ENCODE measurements around the gene ERBB2. TPM values are rescaled to one million over a fixed set of nuclear protein-coding genes. Genes with fewer than 3 reads are reported as not detected.

The ERBB2 gene
- 3.3 and 4.5 TPM in 2 replicates for total RNA-seq

GRCh38 chr17:39699818-39700147, at the start of gene ERBB2:
Gene ERBB2, plus strand, starts transcription at chr17:39700064. Its CDS starts 175 bp downstream, at chr17:39700239.
- intact Hi-C loops (cut with micrococcal nuclease): no loop called here

GRCh38 chr17:39650121-39650579, 49.7 kb upstream of the ERBB2 start:
- intact Hi-C loops (cut with micrococcal nuclease): no loop called here

GRCh38 chr17:39651923-39652586, 47.8 kb upstream of the ERBB2 start:
- intact Hi-C loops (cut with micrococcal nuclease): no loop called here

- intact Hi-C loops (cut with micrococcal nuclease): no loop called here
Measured at GRCh38 chr17:39652587-39653315, 47.1 kb upstream of the ERBB2 start.

GRCh38 chr17:39653316-39653661, 46.6 kb upstream of the ERBB2 start:
- intact Hi-C loops (cut with micrococcal nuclease): no loop called here

- intact Hi-C loops (cut with micrococcal nuclease): loop anchor here (1.0 kb wide), 1 partner anchor 31 kb away; no protein-coding TSS in a partner anchor
Measured at GRCh38 chr17:39653662-39654331, 46.1 kb upstream of the ERBB2 start.

- intact Hi-C loops (cut with micrococcal nuclease): no loop called here
Measured at GRCh38 chr17:39655105-39655504, 44.8 kb upstream of the ERBB2 start.

- intact Hi-C loops (cut with micrococcal nuclease): no loop called here
Measured at GRCh38 chr17:39658346-39658745, 41.5 kb upstream of the ERBB2 start.

GRCh38 chr17:39658760-39659159, 41.1 kb upstream of the ERBB2 start:
- intact Hi-C loops (cut with micrococcal nuclease): no loop called here

GRCh38 chr17:39659279-39660010, 40.4 kb upstream of the ERBB2 start:
- intact Hi-C loops (cut with micrococcal nuclease): no loop called here

- intact Hi-C loops (cut with micrococcal nuclease): no loop called here
Measured at GRCh38 chr17:39660011-39660360, 39.9 kb upstream of the ERBB2 start.

GRCh38 chr17:39660397-39661385, 39.2 kb upstream of the ERBB2 start:
- intact Hi-C loops (cut with micrococcal nuclease): no loop called here

- intact Hi-C loops (cut with micrococcal nuclease): no loop called here
Measured at GRCh38 chr17:39661744-39662541, 37.9 kb upstream of the ERBB2 start.

GRCh38 chr17:39662551-39663339, 37.1 kb upstream of the ERBB2 start:
- intact Hi-C loops (cut with micrococcal nuclease): no loop called here

- intact Hi-C loops (cut with micrococcal nuclease): no loop called here
Measured at GRCh38 chr17:39663340-39663687, 36.5 kb upstream of the ERBB2 start.

GRCh38 chr17:39663688-39664580, 35.9 kb upstream of the ERBB2 start:
- intact Hi-C loops (cut with micrococcal nuclease): no loop called here

GRCh38 chr17:39664581-39665561, 35.0 kb upstream of the ERBB2 start, which contains the start of gene TCAP:
Gene TCAP, plus strand, starts transcription at chr17:39665349. Its CDS starts 11 bp downstream, at chr17:39665360.
- intact Hi-C loops (cut with micrococcal nuclease): no loop called here

Data from T-helper 1 cell treated with Interleukin-12 subunit alpha and Interleukin-12 subunit beta and Interleukin-4 antibody, amounts not matched to agents 30 ng/mL and 1 ng/mL, for 36 hours (primary cell).